GM23338 (cell line): ENCODE results near the gene EPC1. TPM values are rescaled to one million over a fixed set of nuclear protein-coding genes. Genes with fewer than 3 reads are reported as not detected.

Experiments used
- ATAC-seq: fragments of 200-7000 bp; cut with Tn5 transposase; 3 replicates; pipeline ENCODE4 v1.9.1; 2020
- DNase-seq: peaks from one replicate; pipeline ENCODE4 v3.0.0-alpha.2; 2015; ENCODE audit warnings: low spot score
- H2AFZ ChIP-seq: fragments of 200-600 bp; sonication (generic); 2 replicates; pipeline ENCODE4 v1.8.0; 2016; ENCODE audit warnings: antibody characterized with exemption, mild to moderate bottlenecking, moderate library complexity
- H3F3A ChIP-seq: fragments of 200-600 bp; sonication (generic); replicated peaks from 2 replicates; pipeline ENCODE4 v1.8.0; 2017; ENCODE audit warnings: antibody characterized with exemption, mixed run types, low read depth
- H3K27ac ChIP-seq: fragments of 200-600 bp; sonication (generic); 2 replicates; pipeline ENCODE4 v1.6.1; 2016; ENCODE audit warnings: low read depth
- H3K27me3 ChIP-seq: fragments of 200-600 bp; sonication (generic); 2 replicates; pipeline ENCODE4 v1.8.0; 2016; ENCODE audit warnings: mild to moderate bottlenecking, mixed run types, moderate library complexity; ENCODE audit not compliant: insufficient read depth
- H3K36me3 ChIP-seq: fragments of 200-600 bp; sonication (generic); 2 replicates; pipeline ENCODE4 v1.8.0; 2016; ENCODE audit warnings: mild to moderate bottlenecking; ENCODE audit not compliant: insufficient read depth
- H3K4me1 ChIP-seq: fragments of 200-600 bp; sonication (generic); 2 replicates; pipeline ENCODE4 v1.8.0; 2016; ENCODE audit warnings: mild to moderate bottlenecking, moderate library complexity; ENCODE audit not compliant: insufficient read depth
- H3K4me2 ChIP-seq: fragments of 200-600 bp; sonication (generic); 2 replicates; pipeline ENCODE4 v1.7.1; 2017; ENCODE audit warnings: mixed run types
- H3K4me3 ChIP-seq: fragments of 200-600 bp; sonication (generic); 2 replicates; pipeline ENCODE4 v1.6.1; 2016; ENCODE audit warnings: mixed run types
- H3K79me2 ChIP-seq: fragments of 200-600 bp; sonication (generic); replicated peaks from 2 replicates; pipeline ENCODE4 v1.8.0; 2017; ENCODE audit warnings: mild to moderate bottlenecking; ENCODE audit not compliant: insufficient read depth
- H3K9me2 ChIP-seq: fragments of 200-600 bp; sonication (generic); 2 replicates; pipeline ENCODE4 v1.8.0; 2017; ENCODE audit not compliant: insufficient read depth
- H4K20me1 ChIP-seq: fragments of 200-600 bp; sonication (generic); replicated peaks from 2 replicates; pipeline ENCODE4 v1.8.0; 2017; ENCODE audit warnings: mild to moderate bottlenecking; ENCODE audit not compliant: insufficient read depth
- H3K27ac Mint-ChIP-seq: 2 replicates; pipeline ENCODE4 v1.8.0; 2020; ENCODE audit warnings: inconsistent platforms, mild to moderate bottlenecking, moderate library complexity, mixed read lengths
- H3K27me3 Mint-ChIP-seq: 3 replicates; pipeline ENCODE4 v1.8.0; 2022; ENCODE audit warnings: low read depth, mild to moderate bottlenecking, moderate library complexity, mixed read lengths, inconsistent platforms; ENCODE audit not compliant: insufficient read depth, poor library complexity
- H3K36me3 Mint-ChIP-seq: 3 replicates; pipeline ENCODE4 v1.8.0; 2021; ENCODE audit warnings: low read depth, mild to moderate bottlenecking, inconsistent platforms, moderate library complexity, mixed read lengths
- H3K4me1 Mint-ChIP-seq: 3 replicates; pipeline ENCODE4 v1.8.0; 2020; ENCODE audit warnings: mild to moderate bottlenecking, inconsistent platforms, mixed read lengths
- H3K4me3 Mint-ChIP-seq: 3 replicates; pipeline ENCODE4 v1.8.0; 2021; ENCODE audit warnings: moderate library complexity, mild to moderate bottlenecking, inconsistent platforms, mixed read lengths
- H3K9me3 Mint-ChIP-seq: 3 replicates; pipeline ENCODE4 v1.8.0; 2020; ENCODE audit warnings: moderate library complexity, mild to moderate bottlenecking, inconsistent platforms, mixed read lengths
- POLR2AphosphoS5 ChIP-seq: IDR thresholded peaks from 2 replicates; pipeline ENCODE4 v1.6.1; 2016; ENCODE audit warnings: antibody characterized with exemption, low read depth
- STAT1 ChIP-seq: IDR thresholded peaks from one replicate; pipeline ENCODE4 v1.6.1; 2016; ENCODE audit warnings: antibody characterized with exemption; ENCODE audit not compliant: unreplicated experiment
- ZNF331 ChIP-seq: fragments of 250-450 bp; sonication (Bioruptor Pico); IDR thresholded peaks from 2 replicates; pipeline ENCODE4 v1.5.0; 2020; ENCODE audit warnings: low read depth, mild to moderate bottlenecking, moderate library complexity
- polyA plus RNA-seq: library from polyadenylated mRNA; unstranded; fragments of >200 nt; fragmentation: Nextera tagmentation; extraction: Ambion mirVana; gene quantifications from 2 replicates; pipeline ENCODE4 v1.2.1, GENCODE V29; 2016
- total RNA-seq: library from RNA; depleted of rRNA; stranded (reverse); fragments of >200 nt; shearing (Covaris generic); gene quantifications from 2 replicates; pipeline ENCODE4 v1.2.3, GENCODE V29; 2014
- TF ChIP-seq, protein P1 (sequence below): fragments of 250-450 bp; sonication (Bioruptor Pico); IDR thresholded peaks from 2 replicates; pipeline ENCODE4 v1.5.0; 2020; ENCODE audit warnings: mild to moderate bottlenecking, moderate library complexity
- TF ChIP-seq, protein P2 (sequence below): IDR thresholded peaks from 2 replicates; pipeline ENCODE4 v1.6.1; 2016; ENCODE audit warnings: antibody characterized with exemption
- TF ChIP-seq, protein P3 (sequence below): IDR thresholded peaks from one replicate; pipeline ENCODE4 v1.6.1; 2018; ENCODE audit warnings: antibody characterized with exemption; ENCODE audit not compliant: unreplicated experiment

EPC1 gene
- total and polyA plus RNA-seq, 2 experiments from 2014 or later, result 24.1 to 25.9 TPM

DNA sequence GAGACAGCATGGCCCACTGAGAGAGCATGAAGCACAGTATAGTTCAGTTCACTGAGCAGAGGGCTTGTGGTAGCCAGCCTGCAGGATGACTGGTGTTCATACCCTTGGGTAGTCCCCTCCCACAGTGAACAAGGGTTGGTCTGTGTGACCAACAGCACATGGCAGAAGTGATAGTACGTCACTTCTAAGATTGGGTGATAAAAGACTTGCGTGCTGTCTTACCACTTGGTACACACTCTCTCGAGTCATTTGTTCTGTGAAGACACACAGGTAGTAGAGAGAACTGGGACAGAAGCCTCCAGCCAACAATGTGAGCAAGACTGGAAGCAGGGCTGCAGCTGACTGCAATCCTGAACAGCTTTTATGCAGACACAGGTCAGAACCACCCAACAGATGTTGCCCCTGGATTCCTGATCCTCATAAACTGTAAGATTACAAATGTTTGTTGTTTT is 14.6 kb downstream of the EPC1 start (continued):
- TF ChIP-seq, protein P1, sequence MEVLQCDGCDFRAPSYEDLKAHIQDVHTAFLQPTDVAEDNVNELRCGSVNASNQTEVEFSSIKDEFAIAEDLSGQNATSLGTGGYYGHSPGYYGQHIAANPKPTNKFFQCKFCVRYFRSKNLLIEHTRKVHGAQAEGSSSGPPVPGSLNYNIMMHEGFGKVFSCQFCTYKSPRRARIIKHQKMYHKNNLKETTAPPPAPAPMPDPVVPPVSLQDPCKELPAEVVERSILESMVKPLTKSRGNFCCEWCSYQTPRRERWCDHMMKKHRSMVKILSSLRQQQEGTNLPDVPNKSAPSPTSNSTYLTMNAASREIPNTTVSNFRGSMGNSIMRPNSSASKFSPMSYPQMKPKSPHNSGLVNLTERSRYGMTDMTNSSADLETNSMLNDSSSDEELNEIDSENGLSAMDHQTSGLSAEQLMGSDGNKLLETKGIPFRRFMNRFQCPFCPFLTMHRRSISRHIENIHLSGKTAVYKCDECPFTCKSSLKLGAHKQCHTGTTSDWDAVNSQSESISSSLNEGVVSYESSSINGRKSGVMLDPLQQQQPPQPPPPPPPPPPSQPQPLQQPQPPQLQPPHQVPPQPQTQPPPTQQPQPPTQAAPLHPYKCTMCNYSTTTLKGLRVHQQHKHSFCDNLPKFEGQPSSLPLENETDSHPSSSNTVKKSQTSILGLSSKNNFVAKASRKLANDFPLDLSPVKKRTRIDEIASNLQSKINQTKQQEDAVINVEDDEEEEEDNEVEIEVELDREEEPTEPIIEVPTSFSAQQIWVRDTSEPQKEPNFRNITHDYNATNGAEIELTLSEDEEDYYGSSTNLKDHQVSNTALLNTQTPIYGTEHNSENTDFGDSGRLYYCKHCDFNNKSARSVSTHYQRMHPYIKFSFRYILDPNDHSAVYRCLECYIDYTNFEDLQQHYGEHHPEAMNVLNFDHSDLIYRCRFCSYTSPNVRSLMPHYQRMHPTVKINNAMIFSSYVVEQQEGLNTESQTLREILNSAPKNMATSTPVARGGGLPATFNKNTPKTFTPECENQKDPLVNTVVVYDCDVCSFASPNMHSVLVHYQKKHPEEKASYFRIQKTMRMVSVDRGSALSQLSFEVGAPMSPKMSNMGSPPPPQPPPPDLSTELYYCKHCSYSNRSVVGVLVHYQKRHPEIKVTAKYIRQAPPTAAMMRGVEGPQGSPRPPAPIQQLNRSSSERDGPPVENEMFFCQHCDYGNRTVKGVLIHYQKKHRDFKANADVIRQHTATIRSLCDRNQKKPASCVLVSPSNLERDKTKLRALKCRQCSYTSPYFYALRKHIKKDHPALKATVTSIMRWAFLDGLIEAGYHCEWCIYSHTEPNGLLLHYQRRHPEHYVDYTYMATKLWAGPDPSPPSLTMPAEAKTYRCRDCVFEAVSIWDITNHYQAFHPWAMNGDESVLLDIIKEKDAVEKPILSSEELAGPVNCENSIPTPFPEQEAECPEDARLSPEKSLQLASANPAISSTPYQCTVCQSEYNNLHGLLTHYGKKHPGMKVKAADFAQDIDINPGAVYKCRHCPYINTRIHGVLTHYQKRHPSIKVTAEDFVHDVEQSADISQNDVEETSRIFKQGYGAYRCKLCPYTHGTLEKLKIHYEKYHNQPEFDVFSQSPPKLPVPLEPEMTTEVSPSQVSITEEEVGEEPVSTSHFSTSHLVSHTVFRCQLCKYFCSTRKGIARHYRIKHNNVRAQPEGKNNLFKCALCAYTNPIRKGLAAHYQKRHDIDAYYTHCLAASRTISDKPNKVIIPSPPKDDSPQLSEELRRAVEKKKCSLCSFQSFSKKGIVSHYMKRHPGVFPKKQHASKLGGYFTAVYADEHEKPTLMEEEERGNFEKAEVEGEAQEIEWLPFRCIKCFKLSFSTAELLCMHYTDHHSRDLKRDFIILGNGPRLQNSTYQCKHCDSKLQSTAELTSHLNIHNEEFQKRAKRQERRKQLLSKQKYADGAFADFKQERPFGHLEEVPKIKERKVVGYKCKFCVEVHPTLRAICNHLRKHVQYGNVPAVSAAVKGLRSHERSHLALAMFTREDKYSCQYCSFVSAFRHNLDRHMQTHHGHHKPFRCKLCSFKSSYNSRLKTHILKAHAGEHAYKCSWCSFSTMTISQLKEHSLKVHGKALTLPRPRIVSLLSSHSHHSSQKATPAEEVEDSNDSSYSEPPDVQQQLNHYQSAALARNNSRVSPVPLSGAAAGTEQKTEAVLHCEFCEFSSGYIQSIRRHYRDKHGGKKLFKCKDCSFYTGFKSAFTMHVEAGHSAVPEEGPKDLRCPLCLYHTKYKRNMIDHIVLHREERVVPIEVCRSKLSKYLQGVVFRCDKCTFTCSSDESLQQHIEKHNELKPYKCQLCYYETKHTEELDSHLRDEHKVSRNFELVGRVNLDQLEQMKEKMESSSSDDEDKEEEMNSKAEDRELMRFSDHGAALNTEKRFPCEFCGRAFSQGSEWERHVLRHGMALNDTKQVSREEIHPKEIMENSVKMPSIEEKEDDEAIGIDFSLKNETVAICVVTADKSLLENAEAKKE (CRISPR knock-in tag), result no peak
- TF ChIP-seq STAT1, result no peak
- no peak for TF ChIP-seq ZNF331

DNA sequence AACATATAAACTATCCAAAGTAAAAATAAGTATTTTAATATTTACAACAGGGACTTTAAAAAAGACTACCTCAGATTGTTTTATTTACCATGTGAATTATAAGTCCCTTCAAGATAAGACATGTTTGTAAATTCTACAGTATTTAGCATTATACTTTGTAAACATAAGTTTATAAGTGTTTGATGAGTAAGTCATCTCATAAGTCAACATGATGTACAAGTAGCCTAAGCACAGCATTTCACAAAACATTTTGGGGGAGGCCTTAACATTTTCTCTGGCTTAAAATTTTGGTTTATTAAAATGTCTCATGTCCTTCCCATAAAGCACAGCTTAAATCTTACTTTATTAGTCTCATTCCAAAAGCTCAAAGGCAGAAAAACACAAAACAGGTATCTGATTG is 15.4 kb downstream of the EPC1 start:
- Mint-ChIP-seq H3K36me3 (peaks cover 7% of the 10 kb centered on the region; the same call in 2 of the 3 replicates), H3K27ac (no peak overlapping the region), H3K4me1 (peaks cover 76% of the 10 kb centered on the region), H3K9me3 (no peaks in the 10 kb centered on the region), H3K4me3 (no peak overlapping the region), H3K27me3 (peaks cover 3% of the 10 kb centered on the region)
- Histone ChIP-seq H3K4me3 (no peak overlapping the region), H3K9me2 (no peaks in the 10 kb centered on the region), H3K4me1 (peaks cover 60% of the 10 kb centered on the region), H4K20me1 (peaks cover 32% of the 10 kb centered on the region), H3K27me3 (no peaks in the 10 kb centered on the region), H3K36me3 (no peaks in the 10 kb centered on the region), H3K4me2 (no peak overlapping the region), H3K79me2 (peaks cover 100% of the 10 kb centered on the region), H2AFZ (no peak overlapping the region), H3F3A (no peaks in the 10 kb centered on the region), H3K27ac (no peak overlapping the region)
- ATAC-seq (no peak), DNase-seq (no peak)
- TF ChIP-seq, protein P2, sequence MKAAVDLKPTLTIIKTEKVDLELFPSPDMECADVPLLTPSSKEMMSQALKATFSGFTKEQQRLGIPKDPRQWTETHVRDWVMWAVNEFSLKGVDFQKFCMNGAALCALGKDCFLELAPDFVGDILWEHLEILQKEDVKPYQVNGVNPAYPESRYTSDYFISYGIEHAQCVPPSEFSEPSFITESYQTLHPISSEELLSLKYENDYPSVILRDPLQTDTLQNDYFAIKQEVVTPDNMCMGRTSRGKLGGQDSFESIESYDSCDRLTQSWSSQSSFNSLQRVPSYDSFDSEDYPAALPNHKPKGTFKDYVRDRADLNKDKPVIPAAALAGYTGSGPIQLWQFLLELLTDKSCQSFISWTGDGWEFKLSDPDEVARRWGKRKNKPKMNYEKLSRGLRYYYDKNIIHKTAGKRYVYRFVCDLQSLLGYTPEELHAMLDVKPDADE, result no peak
- TF ChIP-seq, protein P3, sequence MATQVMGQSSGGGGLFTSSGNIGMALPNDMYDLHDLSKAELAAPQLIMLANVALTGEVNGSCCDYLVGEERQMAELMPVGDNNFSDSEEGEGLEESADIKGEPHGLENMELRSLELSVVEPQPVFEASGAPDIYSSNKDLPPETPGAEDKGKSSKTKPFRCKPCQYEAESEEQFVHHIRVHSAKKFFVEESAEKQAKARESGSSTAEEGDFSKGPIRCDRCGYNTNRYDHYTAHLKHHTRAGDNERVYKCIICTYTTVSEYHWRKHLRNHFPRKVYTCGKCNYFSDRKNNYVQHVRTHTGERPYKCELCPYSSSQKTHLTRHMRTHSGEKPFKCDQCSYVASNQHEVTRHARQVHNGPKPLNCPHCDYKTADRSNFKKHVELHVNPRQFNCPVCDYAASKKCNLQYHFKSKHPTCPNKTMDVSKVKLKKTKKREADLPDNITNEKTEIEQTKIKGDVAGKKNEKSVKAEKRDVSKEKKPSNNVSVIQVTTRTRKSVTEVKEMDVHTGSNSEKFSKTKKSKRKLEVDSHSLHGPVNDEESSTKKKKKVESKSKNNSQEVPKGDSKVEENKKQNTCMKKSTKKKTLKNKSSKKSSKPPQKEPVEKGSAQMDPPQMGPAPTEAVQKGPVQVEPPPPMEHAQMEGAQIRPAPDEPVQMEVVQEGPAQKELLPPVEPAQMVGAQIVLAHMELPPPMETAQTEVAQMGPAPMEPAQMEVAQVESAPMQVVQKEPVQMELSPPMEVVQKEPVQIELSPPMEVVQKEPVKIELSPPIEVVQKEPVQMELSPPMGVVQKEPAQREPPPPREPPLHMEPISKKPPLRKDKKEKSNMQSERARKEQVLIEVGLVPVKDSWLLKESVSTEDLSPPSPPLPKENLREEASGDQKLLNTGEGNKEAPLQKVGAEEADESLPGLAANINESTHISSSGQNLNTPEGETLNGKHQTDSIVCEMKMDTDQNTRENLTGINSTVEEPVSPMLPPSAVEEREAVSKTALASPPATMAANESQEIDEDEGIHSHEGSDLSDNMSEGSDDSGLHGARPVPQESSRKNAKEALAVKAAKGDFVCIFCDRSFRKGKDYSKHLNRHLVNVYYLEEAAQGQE, result no peak
- TF ChIP-seq POLR2AphosphoS5, result no peak
